Vagina (tissue), 2 donors: ENCODE data around the gene SGSM1. TPM values are rescaled to one million over a fixed set of nuclear protein-coding genes. Genes with fewer than 3 reads are reported as not detected.
"Not testable (repeated sequence)": the region's sequence is repeated elsewhere in the genome, so short reads cannot be mapped to it uniquely, and the experiment has no call there.

Experiments used
- DNase-seq, 2 donors: peaks; one replicate each; pipeline ENCODE4 v3.0.0-alpha.2; 2017; ENCODE audit errors: extremely low spot score in 2 of 2
- H3K27ac ChIP-seq: fragments of 200-600 bp; sonication (generic); one replicate; pipeline ENCODE4 v1.5.1; 2019
- H3K27me3 ChIP-seq: fragments of 200-600 bp; sonication (generic); one replicate; pipeline ENCODE4 v1.5.1; 2019
- H3K36me3 ChIP-seq, 2 donors: fragments of 200-600 bp; sonication (generic); one replicate each; pipeline ENCODE4 v1.5.1; 2017 to 2019
- H3K4me1 ChIP-seq: fragments of 200-600 bp; sonication (generic); one replicate; pipeline ENCODE4 v1.5.1; 2019
- H3K4me3 ChIP-seq, 2 donors: fragments of 200-600 bp; sonication (generic); 1 replicate in 1 of 2; 2 replicates in 1 of 2; pipeline ENCODE4 v1.5.1; 2016 to 2019
- H3K9me3 ChIP-seq: fragments of 200-600 bp; sonication (generic); one replicate; pipeline ENCODE4 v1.5.1; 2019
- CTCF ChIP-seq, 3 experiments: fragments of 450-650 bp in 2 of 3; fragments of 200-600 bp in 1 of 3; sonication (generic) in 1 of 3; IDR thresholded peaks; one replicate each; pipeline ENCODE4 v1.5.1; 2017 to 2019; ENCODE audit warnings: antibody characterized with exemption in 3 of 3, mild to moderate bottlenecking in 2 of 3, moderate library complexity in 2 of 3
- POLR2A ChIP-seq, 2 donors: fragments of 450-650 bp; IDR thresholded peaks; one replicate each; pipeline ENCODE4 v1.6.1; 2017; ENCODE audit warnings: antibody characterized with exemption in 2 of 2, mild to moderate bottlenecking in 2 of 2, moderate library complexity in 2 of 2
- POLR2AphosphoS5 ChIP-seq, 2 donors: sonication (generic); formaldehyde crosslinking; IDR thresholded peaks; one replicate each; pipeline ENCODE4 v1.9.0; 2017; ENCODE audit warnings: antibody characterized with exemption in 2 of 2, mild to moderate bottlenecking in 2 of 2, low read depth in 1 of 2; ENCODE audit not compliant: insufficient read depth in 1 of 2
- intact Hi-C: fragments of 100-400 bp; cut with DNase I; formaldehyde crosslinking; loops from one replicate; pipeline ENCODE4 v1.15.1; 2023
- total RNA-seq: library from RNA; depleted of rRNA; stranded (reverse); fragments of >200 nt; gene quantifications from one replicate; pipeline ENCODE4 v1.2.3, GENCODE V29; 2016

The SGSM1 gene
- total RNA-seq, 1 donor from 2014 or later, result 2.9 TPM

- intact Hi-C loops, result loop anchor here (10.0 kb wide), 1 partner anchor 59 kb away; the partner anchor contains the start of gene PIWIL3
- no peaks in the 10 kb centered on the region for H3K9me3 ChIP-seq
Measured at GRCh38 chr22:24833881-24834495, 28.0 kb downstream of the SGSM1 start.

GRCh38 chr22:24834845-24835570 lies 29.0 kb downstream of the SGSM1 start:
- DNase-seq, result no peak
- no peaks in the 10 kb centered on the region for H3K27me3 ChIP-seq
- TF ChIP-seq CTCF (IDR thresholded peaks at IDR 0.05) (no peak), POLR2AphosphoS5 (IDR thresholded peaks at IDR 0.05; ENCODE audit: insufficient read depth in 1 of 2, low read depth in 1 of 2) (no peak), POLR2A (IDR thresholded peaks at IDR 0.05) (no peak)
- H3K4me1 ChIP-seq, result no peaks in the 10 kb centered on the region
- no peaks in the 10 kb centered on the region for H3K36me3 ChIP-seq
- no peaks in the 10 kb centered on the region for H3K9me3 ChIP-seq
- H3K4me3 ChIP-seq, result no peak overlapping the region
- intact Hi-C loops, result loop anchor here (10.0 kb wide), 1 partner anchor 60 kb away; the partner anchor contains the start of gene PIWIL3
- no peak overlapping the region for H3K27ac ChIP-seq

More at GRCh38 chr22:24833881-24834495, 28.0 kb downstream of the SGSM1 start:
- Histone ChIP-seq H3K4me3 (no peak overlapping the region), H3K27me3 (no peaks in the 10 kb centered on the region), H3K27ac (no peak overlapping the region), H3K36me3 (no peaks in the 10 kb centered on the region), H3K4me1 (no peaks in the 10 kb centered on the region)
- no peak for DNase-seq
- TF ChIP-seq POLR2AphosphoS5 (IDR thresholded peaks at IDR 0.05; ENCODE audit: insufficient read depth in 1 of 2, low read depth in 1 of 2) (no peak), CTCF (IDR thresholded peaks at IDR 0.05) (no peak), POLR2A (IDR thresholded peaks at IDR 0.05) (no peak)

GRCh38 chr22:24836282-24836681 lies 30.3 kb downstream of the SGSM1 start:
- Histone ChIP-seq H3K27ac (no peak overlapping the region), H3K36me3 (no peaks in the 10 kb centered on the region), H3K4me1 (no peaks in the 10 kb centered on the region), H3K27me3 (no peaks in the 10 kb centered on the region), H3K9me3 (no peaks in the 10 kb centered on the region), H3K4me3 (no peak overlapping the region)
- TF ChIP-seq POLR2AphosphoS5 (IDR thresholded peaks at IDR 0.05; ENCODE audit: insufficient read depth in 1 of 2, low read depth in 1 of 2), result no peak
- no peak for TF ChIP-seq CTCF (IDR thresholded peaks at IDR 0.05)
- TF ChIP-seq POLR2A (IDR thresholded peaks at IDR 0.05), result no peak
- intact Hi-C loops, result loop anchor here (10.0 kb wide), 1 partner anchor 61 kb away; the partner anchor contains the start of gene PIWIL3
- no peak for DNase-seq

- DNase-seq, H3K36me3 ChIP-seq, H3K9me3 ChIP-seq, H3K4me1 ChIP-seq, H3K4me3 ChIP-seq, H3K27ac ChIP-seq, H3K27me3 ChIP-seq: not testable (repeated sequence)
- intact Hi-C loops, result loop anchor here (10.0 kb wide), 1 partner anchor 63 kb away; the partner anchor contains the start of gene PIWIL3
Measured at GRCh38 chr22:24837517-24837916, 31.5 kb downstream of the SGSM1 start.

GRCh38 chr22:24841261-24841660 lies 35.2 kb downstream of the SGSM1 start:
- no peaks in the 10 kb centered on the region for H3K36me3 ChIP-seq
- no peak overlapping the region for H3K27ac ChIP-seq
- intact Hi-C loops, result no loop called here
- H3K4me3 ChIP-seq, result no peak overlapping the region
- no peak for TF ChIP-seq CTCF (IDR thresholded peaks at IDR 0.05)
- TF ChIP-seq POLR2A (IDR thresholded peaks at IDR 0.05), result no peak
- no peak for TF ChIP-seq POLR2AphosphoS5 (IDR thresholded peaks at IDR 0.05; ENCODE audit: insufficient read depth in 1 of 2, low read depth in 1 of 2)
- H3K9me3 ChIP-seq, result no peaks in the 10 kb centered on the region
- H3K27me3 ChIP-seq, result no peaks in the 10 kb centered on the region
- H3K4me1 ChIP-seq, result no peaks in the 10 kb centered on the region
- DNase-seq, result no peak
